GM12801 (cell line): ENCODE results near the gene WAS.

ENCODE experiments used
- TF ChIP-seq, protein P1 (sequence below): IDR thresholded peaks from one replicate; pipeline ENCODE4 v1.5.1; 2011; ENCODE audit warnings: control low read depth; ENCODE audit not compliant: insufficient read length; ENCODE audit errors: extremely low read depth

Gene WAS

GRCh38 chrX:48681539-48682183 is 1.9 kb upstream of the WAS start:
- TF ChIP-seq, protein P1, sequence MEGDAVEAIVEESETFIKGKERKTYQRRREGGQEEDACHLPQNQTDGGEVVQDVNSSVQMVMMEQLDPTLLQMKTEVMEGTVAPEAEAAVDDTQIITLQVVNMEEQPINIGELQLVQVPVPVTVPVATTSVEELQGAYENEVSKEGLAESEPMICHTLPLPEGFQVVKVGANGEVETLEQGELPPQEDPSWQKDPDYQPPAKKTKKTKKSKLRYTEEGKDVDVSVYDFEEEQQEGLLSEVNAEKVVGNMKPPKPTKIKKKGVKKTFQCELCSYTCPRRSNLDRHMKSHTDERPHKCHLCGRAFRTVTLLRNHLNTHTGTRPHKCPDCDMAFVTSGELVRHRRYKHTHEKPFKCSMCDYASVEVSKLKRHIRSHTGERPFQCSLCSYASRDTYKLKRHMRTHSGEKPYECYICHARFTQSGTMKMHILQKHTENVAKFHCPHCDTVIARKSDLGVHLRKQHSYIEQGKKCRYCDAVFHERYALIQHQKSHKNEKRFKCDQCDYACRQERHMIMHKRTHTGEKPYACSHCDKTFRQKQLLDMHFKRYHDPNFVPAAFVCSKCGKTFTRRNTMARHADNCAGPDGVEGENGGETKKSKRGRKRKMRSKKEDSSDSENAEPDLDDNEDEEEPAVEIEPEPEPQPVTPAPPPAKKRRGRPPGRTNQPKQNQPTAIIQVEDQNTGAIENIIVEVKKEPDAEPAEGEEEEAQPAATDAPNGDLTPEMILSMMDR = no peak

DNA sequence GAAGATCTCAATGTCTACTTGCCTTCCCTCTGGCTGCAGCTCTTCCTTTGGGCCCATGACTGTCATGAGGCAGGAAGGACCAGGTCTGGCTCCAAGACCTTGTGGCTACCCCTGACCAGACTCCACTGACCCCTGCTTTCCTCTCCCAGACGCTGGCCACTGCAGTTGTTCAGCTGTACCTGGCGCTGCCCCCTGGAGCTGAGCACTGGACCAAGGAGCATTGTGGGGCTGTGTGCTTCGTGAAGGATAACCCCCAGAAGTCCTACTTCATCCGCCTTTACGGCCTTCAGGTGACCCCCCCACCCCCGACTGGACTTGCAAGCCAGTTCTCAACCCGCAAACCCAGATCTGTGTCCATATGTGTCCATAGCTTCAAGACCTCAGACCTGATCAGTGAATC is 535 bp downstream of the WAS start:
- TF ChIP-seq, protein P1 = no peak

- TF ChIP-seq, protein P1 = no peak
Observed at GRCh38 chrX:48685416-48685815, 1.8 kb downstream of the WAS start.

DNA sequence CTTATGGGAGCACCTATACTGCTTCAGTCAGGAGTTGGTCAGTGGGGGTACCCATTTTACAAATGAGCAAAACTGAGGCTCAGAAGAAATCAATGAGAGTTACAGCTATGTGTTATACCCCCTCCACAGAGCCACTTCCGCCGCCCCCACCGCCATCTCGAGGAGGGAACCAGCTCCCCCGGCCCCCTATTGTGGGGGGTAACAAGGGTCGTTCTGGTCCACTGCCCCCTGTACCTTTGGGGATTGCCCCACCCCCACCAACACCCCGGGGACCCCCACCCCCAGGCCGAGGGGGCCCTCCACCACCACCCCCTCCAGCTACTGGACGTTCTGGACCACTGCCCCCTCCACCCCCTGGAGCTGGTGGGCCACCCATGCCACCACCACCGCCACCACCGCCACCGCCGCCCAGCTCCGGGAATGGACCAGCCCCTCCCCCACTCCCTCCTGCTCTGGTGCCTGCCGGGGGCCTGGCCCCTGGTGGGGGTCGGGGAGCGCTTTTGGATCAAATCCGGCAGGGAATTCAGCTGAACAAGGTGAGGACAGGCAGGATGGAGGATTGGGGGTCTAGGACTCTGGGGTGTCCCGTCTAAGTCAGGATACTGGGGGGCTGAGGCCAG is 5.0 kb downstream of the WAS start:
- TF ChIP-seq, protein P1 = no peak

- TF ChIP-seq, protein P1 = no peak
Observed at GRCh38 chrX:48689208-48689920, 5.8 kb downstream of the WAS start.

GRCh38 chrX:48694776-48695533 is 11.4 kb downstream of the WAS start:
- TF ChIP-seq, protein P1 = no peak

GRCh38 chrX:48695534-48695896 is 11.9 kb downstream of the WAS start:
- TF ChIP-seq, protein P1 = no peak
